Hematopoietic multipotent progenitor cell treated with erythropoietin and hydrocortisone succinate and interleukin-3 and kit ligand, for 4 days (in vitro differentiated cells): ENCODE results near the gene SLC22A5.
"Not testable (repeated sequence)": the region's sequence is repeated elsewhere in the genome, so short reads cannot be mapped to it uniquely, and the experiment has no call there.

Experiments used
- DNase-seq: peaks from one replicate; pipeline ENCODE4 v3.0.0-alpha.2; 2015

SLC22A5 gene

GRCh38 chr5:132415516-132415915, 46.0 kb downstream of the SLC22A5 start:
- not testable (repeated sequence) for DNase-seq

- no peak for DNase-seq
Measured at GRCh38 chr5:132416306-132417009, 46.9 kb downstream of the SLC22A5 start.

- DNase-seq = no peak
Measured at GRCh38 chr5:132417010-132417439, 47.5 kb downstream of the SLC22A5 start.

- no peak for DNase-seq
Measured at GRCh38 chr5:132417461-132417860, 48.0 kb downstream of the SLC22A5 start.

- no peak for DNase-seq
Measured at GRCh38 chr5:132417889-132418485, 48.5 kb downstream of the SLC22A5 start.

GRCh38 chr5:132418881-132419280, 49.4 kb downstream of the SLC22A5 start:
- DNase-seq = peak; percentile 69

GRCh38 chr5:132419502-132420468, 50.3 kb downstream of the SLC22A5 start:
- peak; percentile 89 for DNase-seq

- DNase-seq = peak; percentile 62
Measured at GRCh38 chr5:132420706-132421272, 51.3 kb downstream of the SLC22A5 start.

GRCh38 chr5:132421462-132421861, 52.0 kb downstream of the SLC22A5 start:
- DNase-seq = peak; percentile 44

GRCh38 chr5:132422720-132423437, 53.4 kb downstream of the SLC22A5 start:
- peak; percentile 98 for DNase-seq

- no peak for DNase-seq
Measured at GRCh38 chr5:132423438-132423898, 54.0 kb downstream of the SLC22A5 start.

- no peak for DNase-seq
Measured at GRCh38 chr5:132424167-132424880, 54.8 kb downstream of the SLC22A5 start.

- peak; percentile 66 for DNase-seq
Measured at GRCh38 chr5:132425009-132425937, 55.8 kb downstream of the SLC22A5 start.

GRCh38 chr5:132425975-132426524, 56.5 kb downstream of the SLC22A5 start:
- no peak for DNase-seq

- DNase-seq = peak; percentile 96
Measured at GRCh38 chr5:132426525-132427138, 57.1 kb downstream of the SLC22A5 start.

- peak; percentile 36 for DNase-seq
Measured at GRCh38 chr5:132427281-132428146, 58.0 kb downstream of the SLC22A5 start.

GRCh38 chr5:132428147-132428482, 58.6 kb downstream of the SLC22A5 start:
- DNase-seq = no peak
